GM04503 (cell line): Measurements from ENCODE around the gene DMWD.

Experiments
- DNase-seq: peaks from one replicate; pipeline ENCODE4 v3.0.0-alpha.2; 2012; ENCODE audit warnings: low read depth

DMWD gene

DNA sequence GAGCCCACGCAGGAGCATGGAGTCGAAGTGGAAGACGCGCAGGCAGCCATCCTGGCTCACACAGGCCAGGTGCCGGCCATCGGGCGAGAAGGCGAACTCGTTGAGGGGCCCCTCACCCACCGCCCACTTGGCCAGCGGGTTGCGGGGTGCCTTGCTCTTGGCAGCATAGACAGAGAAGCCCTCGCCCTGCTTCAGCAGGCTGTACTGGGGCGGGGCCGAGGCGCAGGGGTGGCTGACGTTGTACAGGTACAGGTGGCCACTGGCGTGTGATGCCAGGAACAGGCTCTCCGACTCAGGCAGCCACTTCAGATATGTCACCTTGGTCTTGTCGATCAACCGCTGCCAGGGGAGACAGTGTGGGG, 6.1 kb downstream of the DMWD start:
- DNase-seq, result no peak

DNA sequence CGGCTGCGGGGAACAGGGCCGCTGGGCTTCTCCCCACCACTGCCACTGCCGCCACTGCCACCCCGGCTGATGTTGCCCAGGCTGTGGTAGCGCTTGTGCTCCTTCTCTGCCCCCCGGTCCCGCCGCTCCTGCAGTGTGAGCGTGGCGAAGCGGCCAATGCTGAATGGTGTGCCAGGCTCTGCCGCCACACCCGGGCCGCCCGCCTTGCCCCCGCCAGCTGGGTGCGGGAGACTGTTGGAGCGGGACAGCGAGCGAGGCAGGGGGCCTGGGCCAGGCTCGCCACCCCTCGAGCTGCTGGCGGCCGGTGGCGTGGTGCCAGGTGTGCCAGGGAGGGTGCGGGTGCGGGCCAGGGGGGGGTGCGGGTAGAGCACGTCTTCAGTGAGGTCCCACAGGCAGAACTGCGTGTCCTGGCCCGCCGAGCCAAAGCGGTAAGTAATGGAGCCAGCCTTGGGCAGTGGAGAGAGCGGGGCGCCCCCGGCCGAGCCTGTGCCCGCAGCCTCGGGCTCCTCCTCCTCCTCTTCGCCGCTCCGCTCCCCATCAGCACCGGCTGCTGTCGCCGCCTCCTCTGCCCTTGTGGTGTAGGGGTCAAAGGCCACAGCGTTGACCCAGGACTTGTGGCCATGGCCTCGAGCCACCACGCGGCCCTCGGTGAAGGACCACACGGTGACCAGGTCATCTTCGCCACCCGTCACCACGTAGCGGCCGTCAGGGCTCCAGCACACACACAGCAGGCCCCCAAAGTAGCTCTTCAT, 6.7 kb downstream of the DMWD start:
- DNase-seq, result no peak

DNA sequence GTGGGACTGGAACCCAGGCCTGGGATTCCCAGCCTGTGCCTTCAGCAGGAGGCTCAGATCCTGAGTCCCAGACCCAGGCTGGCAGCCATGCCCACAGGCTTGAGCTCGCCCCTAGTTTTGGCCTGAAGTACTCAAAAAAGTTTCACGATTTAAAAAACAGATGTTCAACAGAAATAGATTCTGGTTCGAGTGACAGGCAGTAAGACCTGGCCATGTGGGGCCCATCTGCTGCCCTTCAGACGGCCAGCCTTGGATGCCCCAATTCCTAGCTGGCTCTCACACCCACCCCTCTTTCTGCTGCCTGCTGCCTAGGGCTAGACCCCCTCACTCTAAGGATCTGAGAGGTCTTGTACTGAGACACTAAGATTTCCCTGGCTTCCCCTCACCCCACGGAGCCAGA, 7.5 kb downstream of the DMWD start:
- DNase-seq, result no peak

DNA sequence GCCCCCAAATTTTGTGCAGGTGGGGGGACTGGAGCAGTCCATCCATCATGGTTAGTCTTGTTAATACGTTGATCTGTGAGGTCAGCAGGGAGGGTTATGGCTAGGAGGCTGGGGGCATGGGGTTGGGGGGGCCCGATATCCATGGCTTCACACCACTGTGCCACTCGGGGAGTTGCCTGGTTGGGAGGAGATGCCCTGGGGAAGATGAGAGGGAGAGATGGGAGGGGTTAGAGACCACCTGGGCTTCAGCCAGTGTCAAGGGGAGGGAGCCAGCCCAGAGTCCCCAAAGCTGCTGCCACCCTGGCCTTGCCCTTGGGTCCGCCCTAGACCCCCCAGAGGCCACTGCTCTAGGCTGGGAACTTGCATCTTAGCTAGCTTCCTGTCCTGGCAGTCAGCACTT, 8.5 kb downstream of the DMWD start:
- DNase-seq, result no peak

DNA sequence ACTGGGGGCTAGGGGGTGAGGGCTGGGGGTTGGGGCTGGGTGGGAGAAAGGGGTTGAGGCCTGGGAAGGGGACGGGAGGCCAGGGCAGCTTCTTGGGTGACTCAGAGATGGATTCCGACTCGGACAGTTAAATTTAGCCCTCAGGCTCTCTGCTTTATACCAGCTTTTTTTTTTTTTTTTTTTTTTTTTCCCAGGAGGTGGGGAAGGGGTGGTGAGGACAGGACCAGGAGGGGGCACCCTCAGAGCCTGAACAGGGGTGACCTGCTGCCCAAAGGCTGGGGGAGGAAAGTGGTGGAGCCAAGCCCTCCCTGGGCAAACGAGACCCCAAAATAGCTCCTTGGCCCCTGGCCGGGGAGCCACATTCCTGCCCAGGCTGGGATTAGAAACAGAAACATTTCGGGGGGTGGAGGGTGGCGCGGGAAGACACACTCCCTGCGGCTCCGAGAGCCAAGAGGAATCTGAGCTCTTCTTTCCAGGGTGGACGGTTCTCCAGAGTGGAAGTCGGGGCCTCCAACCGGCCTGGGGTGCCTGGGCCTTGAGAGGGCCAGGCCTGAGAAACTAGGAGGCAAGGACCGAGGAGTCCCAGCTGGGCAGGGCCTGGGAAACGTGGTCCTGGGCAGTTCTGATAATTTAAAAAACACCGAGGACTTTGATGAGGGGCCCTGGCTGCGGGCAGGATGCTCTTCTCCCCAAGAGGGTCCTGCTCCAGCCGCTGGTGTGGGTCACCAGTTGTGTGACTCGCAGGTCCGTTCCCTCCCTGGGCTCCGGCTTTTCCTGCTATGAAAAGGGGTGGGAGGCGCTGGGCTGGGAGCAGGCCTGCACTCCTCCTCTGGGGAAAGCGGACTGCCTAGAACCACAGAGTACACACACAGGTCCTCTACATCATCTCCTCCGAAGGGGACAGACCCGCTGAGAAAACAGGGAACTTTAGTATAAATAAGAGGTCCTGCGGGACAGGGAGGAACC, 9.5 kb downstream of the DMWD start:
- peak; percentile 59 for DNase-seq

DNA sequence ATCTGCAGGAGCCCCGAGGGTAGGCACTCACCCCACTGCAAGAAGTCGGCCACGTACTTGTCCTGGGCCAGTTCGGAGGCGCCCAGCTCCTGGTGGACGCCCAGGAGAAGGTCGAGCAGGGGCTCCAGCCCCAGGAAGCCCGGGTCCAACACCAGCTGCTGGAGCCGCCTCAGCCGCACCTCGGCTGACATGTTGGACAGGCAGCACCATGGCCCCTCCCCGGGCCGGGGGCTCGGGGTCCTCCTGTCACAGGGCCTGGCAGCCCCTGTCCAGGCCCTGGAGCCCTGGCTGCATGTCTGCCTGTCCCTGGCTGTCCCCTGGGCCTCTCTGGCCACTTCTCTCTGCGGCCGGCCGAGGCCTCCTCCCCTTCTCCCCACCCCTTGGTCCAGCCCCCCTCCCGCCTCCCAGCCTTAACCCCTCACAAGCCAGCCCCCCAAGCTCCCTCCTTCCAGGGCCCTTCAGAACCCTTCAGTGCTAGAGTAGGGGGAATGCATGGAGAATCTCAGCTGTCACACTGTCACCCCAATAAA, 10.4 kb downstream of the DMWD start, which contains the start of gene DMPK:
Gene DMPK, minus strand, starts transcription at position 329 of the 530 bp plus-strand sequence. Its CDS starts 138 bp downstream, at position 191.
- DNase-seq, result no peak

DNA sequence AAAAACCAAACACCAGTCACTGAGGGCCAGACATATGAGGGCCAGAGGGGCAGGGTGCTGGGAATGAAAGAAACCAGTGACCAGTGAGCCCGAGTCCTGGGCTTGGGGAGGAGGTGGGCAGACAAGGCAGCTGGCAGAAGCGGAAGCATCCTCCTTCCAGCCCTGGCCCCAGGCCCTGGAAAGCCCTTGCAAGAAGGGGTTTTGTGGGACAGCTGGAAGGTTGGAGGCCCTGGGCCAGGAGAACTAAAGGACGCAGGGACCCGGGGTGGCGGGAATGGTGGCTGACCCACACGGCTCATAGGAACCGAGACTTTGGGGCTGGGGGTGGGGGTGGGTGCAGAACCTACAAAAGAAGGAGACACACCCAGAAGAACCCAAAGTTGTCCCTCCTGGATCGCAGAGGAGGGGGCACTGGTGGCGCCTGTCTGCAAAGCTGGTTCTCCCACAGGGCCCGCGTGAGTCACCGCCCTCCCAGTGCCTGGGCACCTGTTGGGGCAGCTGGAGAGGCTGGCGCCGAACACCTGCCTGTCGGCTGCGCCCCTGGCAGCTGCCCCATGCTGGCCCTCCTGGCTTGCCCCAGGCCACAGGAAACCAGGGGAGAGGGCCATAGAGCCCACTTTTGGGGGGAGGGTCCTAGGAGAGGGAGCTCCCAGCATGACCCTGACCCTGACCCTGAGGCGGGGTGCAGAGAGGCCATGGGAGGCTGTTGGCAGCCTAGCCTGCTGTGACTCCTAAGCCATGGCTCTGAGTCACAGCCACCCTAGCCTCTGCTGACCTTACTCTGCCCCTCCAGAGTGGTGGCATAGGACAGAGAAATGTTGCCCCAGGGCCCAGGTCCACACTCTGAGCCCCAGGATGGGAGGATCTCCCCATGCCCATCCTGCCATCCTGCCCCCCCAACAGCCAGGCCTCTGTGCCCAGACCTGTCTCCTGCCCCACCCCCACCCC, 11.2 kb downstream of the DMWD start:
- no peak for DNase-seq

DNA sequence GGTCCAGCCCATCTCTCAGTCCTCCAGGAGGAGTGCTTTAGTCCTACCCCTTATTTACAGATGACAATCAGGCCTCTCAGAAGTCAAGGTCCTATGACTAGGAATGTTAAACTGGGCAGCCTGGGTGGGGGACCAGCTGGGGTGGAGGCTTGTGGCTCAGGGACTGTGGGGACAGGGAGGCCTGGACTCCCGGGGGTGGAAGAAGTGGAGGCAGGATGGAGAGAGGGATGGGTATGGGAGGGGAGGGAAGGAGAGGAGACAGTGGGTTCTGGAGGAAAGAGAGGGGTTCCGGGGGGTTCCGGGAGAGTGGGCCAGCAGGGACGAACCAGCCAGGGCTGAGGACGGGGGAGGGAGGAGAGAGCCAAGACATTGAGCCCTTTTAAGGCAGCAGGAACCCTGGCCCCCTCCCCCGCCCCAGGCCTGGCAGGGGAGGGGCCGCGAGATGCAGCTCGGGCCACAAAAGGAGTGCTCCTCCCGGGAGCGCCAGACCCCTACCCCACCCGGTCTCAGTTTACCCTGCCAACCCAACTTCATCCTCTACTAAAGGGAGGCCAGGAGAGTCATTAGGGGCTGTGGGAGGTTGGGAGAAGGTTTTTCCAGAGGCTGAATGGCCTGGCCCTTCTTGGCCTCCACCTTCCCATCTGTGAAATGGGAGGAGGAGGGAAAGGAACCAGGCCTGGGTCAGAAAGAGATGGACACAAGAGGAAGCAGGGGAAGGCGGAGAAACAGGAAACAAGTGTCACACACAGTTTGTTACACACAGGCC, 12.0 kb downstream of the DMWD start:
- DNase-seq, result no peak

DNA sequence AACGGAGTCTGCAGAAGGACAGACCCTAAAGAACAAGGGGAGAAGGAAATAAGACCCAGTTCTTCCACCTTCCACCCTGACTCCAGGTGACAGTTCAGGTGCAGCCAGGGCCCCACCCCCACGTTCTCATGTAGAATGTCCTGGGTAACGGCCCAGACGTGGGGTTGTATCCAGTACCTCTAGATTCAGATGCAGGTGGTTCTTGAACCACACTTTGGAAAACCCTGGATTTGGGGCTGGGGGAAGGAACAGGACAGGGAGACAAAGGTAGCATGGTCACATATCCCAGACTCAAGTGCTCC, 12.5 kb downstream of the DMWD start:
- DNase-seq, result no peak

DNA sequence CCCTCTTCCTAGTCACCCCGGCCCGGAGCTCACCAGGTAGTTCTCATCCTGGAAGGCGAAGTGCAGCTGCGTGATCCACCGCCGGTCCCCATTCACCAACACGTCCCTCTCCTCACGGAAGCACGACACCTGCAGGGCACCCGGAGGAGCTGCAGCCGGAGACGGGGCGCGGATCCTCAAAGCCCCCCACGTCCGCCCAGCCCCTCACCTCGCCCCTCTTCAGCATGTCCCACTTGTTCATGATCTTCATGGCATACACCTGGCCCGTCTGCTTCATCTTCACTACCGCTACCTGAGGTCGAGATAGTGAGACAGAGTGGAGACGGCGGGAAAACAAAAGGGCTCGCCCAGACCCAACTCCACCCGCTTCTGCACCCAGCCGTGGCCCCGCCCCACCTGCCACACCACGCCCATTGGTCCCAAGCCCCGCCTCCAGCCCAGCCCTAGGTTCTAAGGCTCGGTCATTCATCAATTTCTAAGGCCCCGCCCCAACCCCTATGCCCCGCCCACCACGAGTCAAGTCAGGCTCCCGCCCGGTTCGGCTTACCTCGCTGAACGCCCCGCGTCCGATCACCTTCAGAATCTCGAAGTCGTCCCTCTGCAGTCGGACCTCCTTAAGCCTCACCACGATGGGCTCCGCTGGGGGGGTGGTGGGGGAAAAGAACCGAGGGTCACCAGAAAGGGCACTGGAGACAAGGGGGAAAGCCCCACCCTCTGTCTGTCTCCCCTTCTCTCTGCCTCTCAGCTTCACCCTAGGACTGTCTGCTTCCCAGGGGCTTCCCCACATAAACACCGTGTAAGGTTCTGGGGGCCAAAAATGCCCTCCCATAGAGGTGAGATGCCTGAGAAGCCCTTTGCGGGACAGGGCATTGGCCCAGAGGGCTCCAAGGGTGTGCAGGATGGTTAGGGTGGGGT, 13.2 kb downstream of the DMWD start:
- no peak for DNase-seq

DNA sequence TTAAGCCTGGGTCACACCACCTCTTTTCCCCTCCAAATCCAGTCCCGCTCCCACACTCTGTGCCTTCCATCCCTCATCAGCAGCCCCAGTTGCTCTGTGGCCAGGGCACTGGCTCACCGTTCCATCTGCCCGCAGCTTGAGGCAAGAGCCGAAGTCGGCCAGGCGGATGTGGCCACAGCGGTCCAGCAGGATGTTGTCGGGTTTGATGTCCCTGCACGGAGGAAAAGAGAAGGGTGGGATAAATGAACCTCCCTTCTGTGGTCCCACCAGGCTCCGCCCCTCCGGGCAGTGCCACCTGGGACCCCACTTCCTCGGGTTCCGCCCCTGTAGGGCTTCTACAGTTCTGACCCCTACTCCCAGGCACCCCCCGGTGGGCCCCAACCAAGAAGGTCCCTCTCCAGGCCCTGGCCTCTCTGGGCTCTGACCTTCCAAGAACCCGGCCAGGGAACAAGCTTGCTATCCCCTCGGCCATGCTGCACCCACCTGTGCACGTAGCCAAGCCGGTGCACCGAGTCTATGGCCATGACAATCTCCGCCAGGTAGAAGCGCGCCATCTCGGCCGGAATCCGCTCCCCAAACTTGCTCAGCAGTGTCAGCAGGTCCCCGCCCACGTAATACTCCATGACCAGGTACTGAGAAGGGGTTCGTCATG, 14.5 kb downstream of the DMWD start:
- no peak for DNase-seq

DNA sequence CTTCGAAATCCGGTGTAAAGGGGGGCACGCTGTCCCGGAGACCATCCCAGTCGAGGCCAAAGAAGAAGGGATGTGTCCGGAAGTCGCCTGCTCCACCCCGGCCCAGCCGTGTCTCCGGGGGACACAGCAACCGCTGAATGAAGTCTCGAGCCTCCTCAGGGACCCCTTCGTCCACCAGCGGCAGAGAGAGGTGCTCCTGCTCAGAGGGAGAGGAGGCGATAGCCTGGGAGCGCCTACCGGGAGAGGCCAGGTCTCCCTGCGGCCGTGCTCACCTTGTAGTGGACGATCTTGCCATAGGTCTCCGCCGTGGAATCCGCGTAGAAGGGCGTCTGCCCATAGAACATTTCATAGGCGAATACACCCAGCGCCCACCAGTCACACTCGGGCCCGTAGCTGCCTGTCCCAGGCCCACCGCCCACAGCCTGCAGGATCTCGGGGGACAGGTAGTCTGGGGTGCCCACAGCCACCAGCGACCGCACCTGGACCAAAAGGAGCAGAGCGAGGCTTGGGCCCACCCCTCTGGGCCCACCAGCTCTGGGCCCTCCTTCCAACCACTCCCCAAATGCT, 15.2 kb downstream of the DMWD start:
- DNase-seq, result no peak

DNA sequence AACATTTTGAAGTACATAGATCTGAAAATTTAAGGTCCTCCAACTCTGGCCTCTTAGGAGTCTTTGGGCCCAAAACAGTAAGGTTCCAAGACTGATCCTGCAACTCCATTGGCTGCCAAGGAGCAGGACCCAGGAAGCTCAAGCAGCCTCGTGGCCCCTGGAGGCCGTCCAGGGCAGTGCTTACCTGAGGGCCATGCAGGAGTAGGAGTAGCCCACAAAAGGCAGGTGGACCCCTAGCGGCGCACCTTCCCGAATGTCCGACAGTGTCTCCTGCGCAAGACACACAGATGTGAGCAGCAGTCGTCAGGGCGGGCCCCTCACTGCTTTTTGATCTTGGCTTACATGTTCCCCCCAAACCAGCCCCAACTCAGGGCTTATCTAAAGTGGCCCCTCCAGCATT, 17.9 kb downstream of the DMWD start:
- DNase-seq, result no peak

DNA sequence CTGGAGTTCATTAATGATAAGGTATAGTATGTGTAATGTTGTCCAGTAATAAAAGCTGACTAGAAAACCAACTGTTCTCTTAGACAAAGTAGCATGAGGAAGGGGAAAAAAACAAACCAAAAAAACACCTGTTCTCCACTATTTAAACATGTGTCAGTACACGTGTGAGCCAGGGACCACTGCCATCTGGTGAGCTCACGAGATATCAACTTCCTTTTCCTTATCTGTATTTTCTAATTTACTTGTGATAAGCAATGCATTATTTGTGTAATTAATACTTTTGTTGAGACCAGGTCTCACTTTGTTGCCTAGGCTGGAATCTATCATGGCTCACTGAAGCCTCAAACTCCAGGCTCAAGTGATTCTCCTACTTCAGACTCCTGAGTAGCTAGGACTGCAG, 19.3 kb downstream of the DMWD start:
- no peak for DNase-seq

DNA sequence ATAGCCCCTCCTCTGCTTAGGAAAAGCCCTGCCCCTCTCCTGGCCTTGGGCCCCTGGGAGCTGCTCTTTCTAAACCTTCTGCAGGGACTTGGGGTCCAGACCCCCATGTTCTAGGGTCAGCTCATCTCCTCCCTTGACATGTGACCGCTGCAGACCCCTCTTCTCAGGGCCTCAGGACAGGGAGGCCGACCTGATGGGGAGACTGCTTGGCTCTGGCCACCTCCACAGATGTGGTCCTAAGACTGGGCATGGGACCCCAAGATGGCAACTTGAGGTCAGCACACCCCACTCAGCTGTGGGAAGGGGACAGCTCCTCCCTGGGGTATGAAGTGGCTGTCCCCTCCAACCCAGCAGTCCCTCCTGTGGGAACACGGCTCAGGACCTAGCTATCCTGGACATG, 19.7 kb downstream of the DMWD start:
- DNase-seq, result no peak

DNA sequence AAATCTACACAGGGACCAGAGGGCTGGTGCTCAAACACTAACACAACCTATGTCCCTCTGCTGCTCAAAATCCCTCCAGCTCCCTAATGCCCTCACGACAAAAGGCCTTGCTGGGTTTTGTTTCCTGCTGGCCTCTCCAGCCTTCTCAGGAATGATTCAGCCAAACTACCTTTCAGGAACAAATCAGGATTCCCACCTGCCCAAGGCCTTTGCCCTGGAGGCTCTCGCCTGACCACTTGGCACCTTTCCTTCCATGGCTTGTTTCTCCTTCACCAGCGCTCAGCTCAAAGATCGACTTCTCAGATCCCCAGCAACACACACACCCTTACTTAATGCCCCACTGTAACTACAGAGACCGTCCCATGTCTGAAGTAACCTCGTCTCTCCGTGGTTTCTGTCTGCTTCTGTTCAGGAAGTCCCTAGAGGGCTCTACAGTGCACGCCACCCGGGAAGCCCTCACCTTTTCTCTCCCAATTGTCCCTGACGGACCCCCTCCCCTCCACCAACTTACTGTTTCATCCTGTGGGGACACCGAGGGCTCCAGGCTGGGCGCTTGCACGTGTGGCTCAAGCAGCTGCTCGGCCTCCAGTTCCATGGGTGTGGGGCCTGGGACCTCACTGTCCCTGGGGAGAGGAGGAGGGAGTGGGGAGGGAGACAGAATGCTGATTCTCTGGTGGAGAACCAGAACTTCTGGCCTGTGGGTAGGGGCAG, 20.4 kb downstream of the DMWD start:
- DNase-seq, result no peak

DNA sequence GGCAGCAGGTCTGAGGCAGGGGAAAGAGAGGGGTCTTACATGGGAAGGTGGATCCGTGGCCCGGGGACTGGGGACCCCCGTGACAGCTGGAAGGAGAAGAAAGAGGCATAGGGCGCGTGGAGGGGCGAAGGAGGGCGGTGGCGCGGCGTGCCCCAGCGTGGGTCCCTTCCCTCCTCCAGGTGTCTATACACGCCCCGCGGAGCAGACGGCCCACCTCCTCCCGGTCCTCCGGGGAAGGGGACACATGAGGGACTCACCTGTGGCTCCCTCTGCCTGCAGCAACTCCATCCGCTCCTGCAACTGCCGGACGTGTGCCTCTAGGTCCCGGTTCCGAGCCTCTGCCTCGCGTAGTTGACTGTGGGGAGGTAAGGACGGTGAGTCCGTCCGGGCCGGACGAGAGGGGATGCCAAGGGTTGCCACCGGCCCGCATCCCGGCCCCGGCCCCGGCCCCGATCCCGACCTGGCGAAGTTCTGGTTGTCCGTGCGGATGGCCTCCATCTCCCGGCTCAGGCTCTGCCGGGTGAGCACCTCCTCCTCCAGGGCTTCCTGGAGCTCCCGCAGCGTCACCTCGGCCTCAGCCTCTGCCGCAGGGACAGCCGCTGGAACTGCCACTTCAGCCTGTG, 21.2 kb downstream of the DMWD start:
- DNase-seq, result no peak
